Testis (tissue), 3 donors: ENCODE data around the gene TF. TPM values are rescaled to one million over a fixed set of nuclear protein-coding genes. Genes with fewer than 3 reads are reported as not detected.
A peak's percentile ranks its signal among the peaks of the same experiment; 100 is the strongest.

Experiments used
- DNase-seq: peaks from one replicate; pipeline ENCODE4 v3.0.0-alpha.2; 2019
- H3K27ac ChIP-seq, 2 donors: fragments of 200-600 bp; sonication (generic); one replicate each; pipeline ENCODE4 v1.5.1; 2019
- H3K27me3 ChIP-seq: fragments of 200-600 bp; sonication (generic); one replicate; pipeline ENCODE4 v1.5.1; 2019
- H3K36me3 ChIP-seq: fragments of 200-600 bp; sonication (generic); one replicate; pipeline ENCODE4 v1.5.1; 2017; ENCODE audit warnings: low read depth; ENCODE audit errors: missing control alignments
- H3K4me1 ChIP-seq: fragments of 200-600 bp; sonication (generic); one replicate; pipeline ENCODE4 v1.5.1; 2019
- H3K4me3 ChIP-seq, 2 donors: fragments of 200-600 bp; sonication (generic); one replicate each; pipeline ENCODE4 v1.5.1; 2017 to 2019
- H3K9me3 ChIP-seq: fragments of 200-600 bp; sonication (generic); one replicate; pipeline ENCODE4 v1.5.1; 2017
- CTCF ChIP-seq, 3 experiments: fragments of 450-650 bp in 2 of 3; fragments of 200-600 bp in 1 of 3; sonication (generic) in 1 of 3; IDR thresholded peaks; one replicate each; pipeline ENCODE4 v1.5.1; 2016 to 2019; ENCODE audit warnings: antibody characterized with exemption in 3 of 3, mild to moderate bottlenecking in 2 of 3, moderate library complexity in 1 of 3
- POLR2A ChIP-seq: fragments of 450-650 bp; IDR thresholded peaks from one replicate; pipeline ENCODE4 v1.6.1; 2017; ENCODE audit warnings: antibody characterized with exemption, mild to moderate bottlenecking, moderate library complexity
- WGBS, 2 donors: methylation state at CpG; one replicate each; pipeline ENCODE4 v1.1.5; 2018; 5-methylcytosine and 5-hydroxymethylcytosine counted together
- intact Hi-C: fragments of 100-400 bp; cut with DNase I; formaldehyde crosslinking; loops from one replicate; pipeline ENCODE4 v1.15.1; 2023; ENCODE audit warnings: low total_unique reads
- polyA plus RNA-seq: library from polyadenylated mRNA; stranded (reverse); fragments of 350-450 nt; fragmentation: Illumina TruSeq; extraction: RNeasy Lipid Tissue Mini Kit (QIAGEN cat#74804); gene quantifications from one replicate; pipeline ENCODE4 v1.2.3, GENCODE V29; 2014; ENCODE audit warnings: low read depth, low replicate concordance; ENCODE audit not compliant: insufficient read depth
- total RNA-seq, 2 donors: library from RNA; depleted of rRNA; stranded (reverse); fragments of >200 nt; gene quantifications; one replicate each; pipeline ENCODE4 v1.2.3, GENCODE V29; 2016

Gene TF
- total and polyA plus RNA-seq, 3 donors from 2014 or later: 53.1 to 165 (median 60.2) TPM

- Histone ChIP-seq H3K27me3 (no peaks in the 10 kb centered on the region), H3K4me3 (no peak overlapping the region), H3K27ac (no peak overlapping the region), H3K4me1 (no peaks in the 10 kb centered on the region), H3K36me3 (no peaks in the 10 kb centered on the region), H3K9me3 (no peaks in the 10 kb centered on the region)
- no peak for DNase-seq
- TF ChIP-seq CTCF (IDR thresholded peaks at IDR 0.05) (no peak), POLR2A (no peak)
- intact Hi-C loops: no loop called here
Measured at GRCh38 chr3:133781570-133781969, 35.4 kb downstream of the TF start.

- no peaks in the 10 kb centered on the region for H3K36me3 ChIP-seq
- H3K9me3 ChIP-seq: no peaks in the 10 kb centered on the region
- no peak for DNase-seq
- WGBS, 2 donors: 65 to 85% methylated on average over 2 of the region's 2 CpGs
- H3K4me1 ChIP-seq: no peaks in the 10 kb centered on the region
- no peak overlapping the region for H3K4me3 ChIP-seq
- no peaks in the 10 kb centered on the region for H3K27me3 ChIP-seq
- intact Hi-C loops: no loop called here
- H3K27ac ChIP-seq: no peak overlapping the region
- TF ChIP-seq CTCF (IDR thresholded peaks at IDR 0.05) (no peak), POLR2A (no peak)
Measured at GRCh38 chr3:133782454-133782853, 36.3 kb downstream of the TF start.

- Histone ChIP-seq H3K9me3 (no peaks in the 10 kb centered on the region), H3K4me1 (no peaks in the 10 kb centered on the region), H3K36me3 (no peaks in the 10 kb centered on the region), H3K27ac (peak overlapping the region in 1 of 2 donors; percentile 36), H3K27me3 (no peaks in the 10 kb centered on the region), H3K4me3 (peak overlapping the region; percentile 34 to 37)
- TF ChIP-seq CTCF (IDR thresholded peaks at IDR 0.05) (no peak), POLR2A (no peak)
- 38 to 55% methylated on average over 19 to 32 of the region's 32 CpGs for WGBS, 2 donors
- DNase-seq: peak; percentile 23
- intact Hi-C loops: no loop called here
Measured at GRCh38 chr3:133783762-133784161, 37.6 kb downstream of the TF start.

GRCh38 chr3:133788024-133788423 lies 41.8 kb downstream of the TF start:
- Histone ChIP-seq H3K27me3 (no peaks in the 10 kb centered on the region), H3K4me1 (no peaks in the 10 kb centered on the region), H3K9me3 (no peaks in the 10 kb centered on the region), H3K36me3 (peaks cover 3% of the 10 kb centered on the region), H3K27ac (no peak overlapping the region), H3K4me3 (no peak overlapping the region)
- intact Hi-C loops: no loop called here
- no peak for DNase-seq
- 73% methylated on average over 2 of the region's 2 CpGs for WGBS, 2 donors
- TF ChIP-seq CTCF (IDR thresholded peaks at IDR 0.05) (no peak), POLR2A (no peak)

GRCh38 chr3:133792171-133792763 lies 46.1 kb downstream of the TF start:
- Histone ChIP-seq H3K4me3 (no peak overlapping the region), H3K9me3 (no peaks in the 10 kb centered on the region), H3K27me3 (no peaks in the 10 kb centered on the region), H3K36me3 (peaks cover 3% of the 10 kb centered on the region), H3K4me1 (no peaks in the 10 kb centered on the region), H3K27ac (no peak overlapping the region)
- WGBS, 2 donors: 61 to 62% methylated on average over 9 of the region's 9 CpGs
- no peak for DNase-seq
- TF ChIP-seq CTCF (IDR thresholded peaks at IDR 0.05): no peak
- no peak for TF ChIP-seq POLR2A
- intact Hi-C loops: no loop called here
